Adrenal gland (tissue), 12 donors: ENCODE data around the gene RNF207. TPM values are rescaled to one million over a fixed set of nuclear protein-coding genes. Genes with fewer than 3 reads are reported as not detected.

Experiments
- DNase-seq, 7 donors: peaks; one replicate each; pipeline ENCODE4 v3.0.0-alpha.2; 2019 to 2020
- H3K27ac ChIP-seq, 5 donors: fragments of 200-600 bp; sonication (generic) in 4 of 5; 1 replicate in 3 of 5; 2 replicates in 2 of 5; pipeline versions ENCODE4 v1.5.1 to v1.8.0; 2016 to 2020; ENCODE audit warnings: mild to moderate bottlenecking in 1 of 5
- H3K27me3 ChIP-seq: fragments of 200-600 bp; 2 replicates; pipeline ENCODE4 v1.8.0; 2021
- H3K36me3 ChIP-seq, 2 donors: fragments of 200-600 bp; replicated peaks in 1 of 2; 1 replicate in 1 of 2; 2 replicates in 1 of 2; pipeline versions ENCODE4 v1.5.1 to v1.8.0; 2018 to 2022
- H3K4me1 ChIP-seq, 2 donors: fragments of 200-600 bp; replicated peaks in 1 of 2; 1 replicate in 1 of 2; 2 replicates in 1 of 2; pipeline versions ENCODE4 v1.5.1 to v1.8.0; 2018 to 2021
- H3K4me3 ChIP-seq, 4 donors: fragments of 200-600 bp; sonication (generic) in 3 of 4; one replicate each; pipeline ENCODE4 v1.5.1; 2016 to 2018
- H3K9me3 ChIP-seq, 3 donors: fragments of 200-600 bp; sonication (generic) in 1 of 3; replicated peaks in 1 of 3; 1 replicate in 2 of 3; 2 replicates in 1 of 3; pipeline versions ENCODE4 v1.5.1 to v1.8.0; 2016 to 2021
- CTCF ChIP-seq, 6 experiments: fragments of 450-650 bp in 4 of 6; fragments of 200-600 bp in 2 of 6; sonication (generic) in 1 of 6; IDR thresholded peaks; 1 replicate in 5 of 6; 2 replicates in 1 of 6; pipeline versions ENCODE4 v1.5.1 to v1.8.0; 2016 to 2021; ENCODE audit warnings: antibody characterized with exemption in 6 of 6, mild to moderate bottlenecking in 2 of 6, moderate library complexity in 1 of 6
- POLR2A ChIP-seq, 2 donors: fragments of 450-650 bp; IDR thresholded peaks; one replicate each; pipeline ENCODE4 v1.6.1; 2017; ENCODE audit warnings: antibody characterized with exemption in 2 of 2, mild to moderate bottlenecking in 2 of 2, moderate library complexity in 1 of 2
- WGBS, 4 donors: extraction: QIAGEN DNeasy Blood & Tissue Kit in 2 of 4; methylation state at CpG; one replicate each; pipeline versions ENCODE4 v1.1.5 to v1.1.7; 2013 to 2017; 5-methylcytosine and 5-hydroxymethylcytosine counted together
- intact Hi-C, 2 donors: fragments of 100-400 bp; cut with DNase I; formaldehyde crosslinking; loops; one replicate each; pipeline versions ENCODE4 v1.14.1 to v1.15.0; 2022 to 2023
- polyA plus RNA-seq, 3 donors: library from polyadenylated mRNA; stranded (reverse); fragments of 200-250 nt in 2 of 3; fragments of 350-450 nt in 1 of 3; fragmentation: Illumina TruSeq in 1 of 3; extraction: RNeasy Lipid Tissue Mini Kit (QIAGEN cat#74804) in 1 of 3; gene quantifications; one replicate each; pipeline ENCODE4 v1.2.3, GENCODE V29; 2013 to 2014
- total RNA-seq, 9 donors: library from RNA; depleted of rRNA in 4 of 9; stranded (reverse); fragments of >200 nt in 4 of 9; fragments of 120-200 nt in 1 of 9; fragmentation: NEBNext Ultra II Directional in 1 of 9; extraction: Animal tissue kit (Norgen Biotek cat#: 25700) in 1 of 9; gene quantifications; one replicate each; pipeline versions ENCODE4 v1.1.0 to v1.2.4, GENCODE V29; 2013 to 2023
- donor health status: healthy with polysubstance abuse.
- donor health status: Bipolar disorder and iron deficiency.
- donor health status: DM: yes; HTN: yes; CAD: no.
- donor health status: DM: no; HTN: no; CAD: no.
- donor health status: DM: no; HTN: no; CAD: no.
- donor health status: DM: yes; HTN: yes; CAD: no.

The RNF207 gene
- total and polyA plus RNA-seq, 12 donors, result 2.2 to 47.4 (median 11.3) TPM

DNA sequence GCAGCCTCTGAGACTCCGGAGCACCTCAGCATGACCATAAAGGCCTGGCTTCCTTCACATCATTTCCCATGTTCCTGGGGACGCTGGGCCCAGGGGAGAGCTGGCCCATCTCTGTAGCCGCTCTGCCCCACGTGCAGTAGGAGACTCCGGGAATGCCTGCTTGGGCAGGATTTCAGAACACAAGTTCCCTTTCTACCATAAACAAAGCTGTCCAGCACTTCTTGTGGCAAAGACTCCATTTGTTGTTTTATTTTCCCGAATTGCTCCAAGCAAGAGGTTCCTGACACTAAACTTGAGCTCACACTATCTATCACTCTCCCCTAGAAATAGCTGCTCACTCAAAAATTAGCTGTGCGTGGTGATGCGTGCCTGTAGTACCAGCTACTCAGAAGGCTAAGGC lies 47.7 kb upstream of the RNF207 start:
- DNase-seq, result no peak
- Histone ChIP-seq H3K4me3 (no peak overlapping the region), H3K9me3 (no peaks in the 10 kb centered on the region), H3K36me3 (no peaks in the 10 kb centered on the region), H3K4me1 (no peaks in the 10 kb centered on the region), H3K27ac (no peak overlapping the region), H3K27me3 (peaks cover 4% of the 10 kb centered on the region)
- TF ChIP-seq CTCF (IDR thresholded peaks at IDR 0.05), result no peak
- TF ChIP-seq POLR2A (IDR thresholded peaks at IDR 0.05), result no peak
- intact Hi-C loops, result no loop called here
- 70 to 78% (median 74%) methylated on average over 6 to 8 of the region's 8 CpGs for WGBS, 4 donors

DNA sequence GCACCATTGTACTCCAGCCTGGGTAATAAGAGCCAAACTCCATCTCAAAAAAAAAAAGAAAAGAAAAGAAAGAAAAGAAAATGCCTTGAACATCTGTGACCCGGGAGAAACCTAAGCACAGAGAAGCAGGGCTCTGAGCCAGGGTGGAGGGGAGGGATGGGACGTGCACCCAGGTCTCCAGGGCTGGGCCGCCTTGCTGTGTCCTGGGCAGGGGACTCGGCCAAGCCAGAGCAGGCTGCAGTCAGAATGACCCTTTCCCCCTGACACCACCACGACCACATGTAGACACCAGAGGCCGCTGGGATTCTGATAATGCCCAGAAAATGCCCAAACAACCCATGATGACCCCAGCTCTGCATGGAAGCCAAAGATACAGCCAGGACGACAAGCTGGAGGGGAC lies 43.6 kb upstream of the RNF207 start:
- H3K4me3 ChIP-seq, result no peak overlapping the region
- intact Hi-C loops, result no loop called here

GRCh38 chr1:6162773-6163172 lies 43.1 kb upstream of the RNF207 start:
- Histone ChIP-seq H3K9me3 (no peaks in the 10 kb centered on the region), H3K27ac (no peak overlapping the region), H3K36me3 (no peaks in the 10 kb centered on the region), H3K4me3 (no peak overlapping the region), H3K27me3 (peaks cover 4% of the 10 kb centered on the region), H3K4me1 (no peaks in the 10 kb centered on the region)
- intact Hi-C loops, result no loop called here
- peak in 1 of 7 donors; percentile 76 for DNase-seq
- TF ChIP-seq CTCF (IDR thresholded peaks at IDR 0.05), result peak in 1 of 6 experiments; percentile 16
- no peak for TF ChIP-seq POLR2A (IDR thresholded peaks at IDR 0.05)
- WGBS, 4 donors, result 48 to 63% (median 55%) methylated on average over 8 to 13 of the region's 13 CpGs

More for the DNA sequence above, 43.6 kb upstream of the RNF207 start:
- TF ChIP-seq CTCF (IDR thresholded peaks at IDR 0.05), result no peak
- TF ChIP-seq POLR2A (IDR thresholded peaks at IDR 0.05), result no peak
- 68 to 79% (median 74%) methylated on average over 5 to 7 of the region's 7 CpGs for WGBS, 4 donors
- H3K9me3 ChIP-seq, result no peaks in the 10 kb centered on the region
- peaks cover 4% of the 10 kb centered on the region for H3K27me3 ChIP-seq
- H3K27ac ChIP-seq, result no peak overlapping the region
- no peaks in the 10 kb centered on the region for H3K36me3 ChIP-seq
- no peaks in the 10 kb centered on the region for H3K4me1 ChIP-seq
- DNase-seq, result no peak

DNA sequence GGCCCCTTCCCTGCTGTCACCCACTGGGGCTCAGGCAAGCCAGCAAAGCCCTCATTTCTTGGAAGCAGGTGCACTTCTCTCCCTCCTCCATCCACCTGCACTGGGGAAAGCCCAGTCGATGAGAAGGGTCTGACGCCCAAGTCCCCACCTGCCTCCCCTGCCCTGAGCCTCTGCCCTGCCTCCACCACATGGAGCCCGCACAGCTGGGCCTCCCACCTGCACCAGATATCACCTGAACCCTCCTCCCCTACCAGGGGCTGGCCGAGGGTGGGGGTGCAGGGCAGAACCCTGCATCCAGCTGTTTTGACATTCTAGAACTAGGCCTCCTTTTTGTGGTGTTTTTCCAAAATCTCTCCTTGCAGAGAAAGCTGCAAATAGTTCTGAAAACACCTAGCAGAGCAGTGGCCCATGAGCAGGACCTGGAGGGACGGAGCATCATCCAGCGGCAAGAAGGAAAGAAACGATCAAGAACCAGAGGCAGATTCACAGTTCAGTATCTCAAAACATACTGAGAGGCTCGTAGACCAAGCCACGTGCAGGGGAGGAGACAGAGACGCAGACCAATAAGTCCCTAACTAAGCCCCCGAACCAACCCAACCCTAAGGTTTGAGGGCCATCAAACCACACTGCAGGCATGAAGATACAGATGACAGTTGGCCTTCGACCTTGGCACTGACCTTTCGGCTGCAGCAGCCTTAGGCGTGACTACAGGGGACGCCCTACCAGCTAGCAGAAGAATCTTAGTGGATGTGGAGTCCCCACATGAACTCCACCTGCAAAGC lies 42.5 kb upstream of the RNF207 start:
- H3K9me3 ChIP-seq, result no peaks in the 10 kb centered on the region
- no peaks in the 10 kb centered on the region for H3K4me1 ChIP-seq
- no peaks in the 10 kb centered on the region for H3K36me3 ChIP-seq
- H3K27ac ChIP-seq, result no peak overlapping the region
- WGBS, 4 donors, result 76 to 79% (median 77%) methylated on average over 15 of the region's 15 CpGs
- H3K27me3 ChIP-seq, result peaks cover 4% of the 10 kb centered on the region
- no peak overlapping the region for H3K4me3 ChIP-seq
- TF ChIP-seq CTCF (IDR thresholded peaks at IDR 0.05), result no peak
- no peak for TF ChIP-seq POLR2A (IDR thresholded peaks at IDR 0.05)
- no peak for DNase-seq
- intact Hi-C loops, result no loop called here
